SJCRH30 (cell line): ENCODE measurements around the gene EOGT. TPM values are rescaled to one million over a fixed set of nuclear protein-coding genes. Genes with fewer than 3 reads are reported as not detected.

Experiments
- DNase-seq, 2 experiments: peaks; one replicate each; pipeline ENCODE4 v3.0.0-alpha.2; 2015 to 2020
- H3K27ac ChIP-seq: fragments of 250-450 bp; sonication (Bioruptor Pico); 2 replicates; pipeline ENCODE4 v1.5.1; 2020; ENCODE audit warnings: mild to moderate bottlenecking, moderate library complexity
- H3K27me3 ChIP-seq: fragments of 250-450 bp; sonication (Bioruptor Pico); 2 replicates; pipeline ENCODE4 v1.5.1; 2020; ENCODE audit warnings: mild to moderate bottlenecking, moderate library complexity
- H3K36me3 ChIP-seq: fragments of 250-450 bp; sonication (Bioruptor Pico); 2 replicates; pipeline ENCODE4 v1.5.1; 2020; ENCODE audit warnings: mild to moderate bottlenecking, moderate library complexity
- H3K4me1 ChIP-seq: fragments of 250-450 bp; sonication (Bioruptor Pico); 2 replicates; pipeline ENCODE4 v1.5.1; 2020; ENCODE audit warnings: mild to moderate bottlenecking, moderate library complexity
- H3K4me3 ChIP-seq: fragments of 250-450 bp; sonication (Bioruptor Pico); 2 replicates; pipeline ENCODE4 v1.5.1; 2020; ENCODE audit warnings: mild to moderate bottlenecking, moderate library complexity
- H3K9me3 ChIP-seq: fragments of 250-450 bp; sonication (Bioruptor Pico); replicated peaks from 2 replicates; pipeline ENCODE4 v1.5.1; 2020; ENCODE audit warnings: mild to moderate bottlenecking, moderate library complexity
- total RNA-seq: library from RNA; depleted of rRNA; stranded (reverse); fragments of >200 nt; shearing (Covaris generic); gene quantifications from 2 replicates; pipeline ENCODE4 v1.2.3, GENCODE V29; 2014

Gene EOGT
- total RNA-seq, 1 experiment from 2014 or later = 11.7 TPM

GRCh38 chr3:68996356-68996995, 17.0 kb downstream of the EOGT start:
- Histone ChIP-seq H3K4me3 (no peak overlapping the region), H3K27ac (no peak overlapping the region), H3K36me3 (no peaks in the 10 kb centered on the region), H3K27me3 (no peaks in the 10 kb centered on the region), H3K4me1 (no peaks in the 10 kb centered on the region), H3K9me3 (no peaks in the 10 kb centered on the region)
- no peak for DNase-seq

- Histone ChIP-seq H3K9me3 (no peaks in the 10 kb centered on the region), H3K27ac (no peak overlapping the region), H3K4me1 (no peaks in the 10 kb centered on the region), H3K4me3 (no peak overlapping the region), H3K27me3 (no peaks in the 10 kb centered on the region), H3K36me3 (no peaks in the 10 kb centered on the region)
- no peak for DNase-seq
These were observed 24.7 kb downstream of the EOGT start for GRCh38 chr3:68988740-68989139.

GRCh38 chr3:68987322-68987721, 26.2 kb downstream of the EOGT start:
- no peak for DNase-seq
- H3K4me1 ChIP-seq = no peaks in the 10 kb centered on the region
- H3K27ac ChIP-seq = no peak overlapping the region
- H3K9me3 ChIP-seq = no peaks in the 10 kb centered on the region
- H3K4me3 ChIP-seq = no peak overlapping the region
- H3K36me3 ChIP-seq = no peaks in the 10 kb centered on the region
- H3K27me3 ChIP-seq = no peaks in the 10 kb centered on the region

GRCh38 chr3:68986496-68987208, 26.8 kb downstream of the EOGT start:
- no peak for DNase-seq
- Histone ChIP-seq H3K4me1 (no peaks in the 10 kb centered on the region), H3K4me3 (no peak overlapping the region), H3K27me3 (no peaks in the 10 kb centered on the region), H3K36me3 (no peaks in the 10 kb centered on the region), H3K27ac (no peak overlapping the region), H3K9me3 (no peaks in the 10 kb centered on the region)

- no peaks in the 10 kb centered on the region for H3K36me3 ChIP-seq
- no peaks in the 10 kb centered on the region for H3K27me3 ChIP-seq
- no peak for DNase-seq
- H3K4me1 ChIP-seq = no peaks in the 10 kb centered on the region
- H3K9me3 ChIP-seq = no peaks in the 10 kb centered on the region
- no peak overlapping the region for H3K27ac ChIP-seq
- no peak overlapping the region for H3K4me3 ChIP-seq
These were observed 28.2 kb downstream of the EOGT start for GRCh38 chr3:68985146-68985790.

- Histone ChIP-seq H3K4me1 (no peaks in the 10 kb centered on the region), H3K9me3 (no peaks in the 10 kb centered on the region), H3K4me3 (no peak overlapping the region), H3K27ac (no peak overlapping the region), H3K36me3 (no peaks in the 10 kb centered on the region), H3K27me3 (no peaks in the 10 kb centered on the region)
- no peak for DNase-seq
These were observed 29.4 kb downstream of the EOGT start for GRCh38 chr3:68984011-68984530.

- Histone ChIP-seq H3K4me3 (no peak overlapping the region), H3K36me3 (no peaks in the 10 kb centered on the region), H3K4me1 (no peaks in the 10 kb centered on the region), H3K27me3 (no peaks in the 10 kb centered on the region), H3K9me3 (no peaks in the 10 kb centered on the region), H3K27ac (no peak overlapping the region)
- DNase-seq = no peak
These were observed 35.9 kb downstream of the EOGT start for GRCh38 chr3:68977486-68978167.

GRCh38 chr3:68974711-68975110, 38.8 kb downstream of the EOGT start:
- no peaks in the 10 kb centered on the region for H3K36me3 ChIP-seq
- no peak for DNase-seq
- no peaks in the 10 kb centered on the region for H3K9me3 ChIP-seq

GRCh38 chr3:68973639-68974038, 39.8 kb downstream of the EOGT start:
- Histone ChIP-seq H3K27me3 (no peaks in the 10 kb centered on the region), H3K4me1 (no peaks in the 10 kb centered on the region), H3K36me3 (no peaks in the 10 kb centered on the region), H3K4me3 (no peak overlapping the region), H3K27ac (no peak overlapping the region), H3K9me3 (no peaks in the 10 kb centered on the region)
- no peak for DNase-seq

More at GRCh38 chr3:68974711-68975110, 38.8 kb downstream of the EOGT start:
- Histone ChIP-seq H3K27me3 (no peaks in the 10 kb centered on the region), H3K4me3 (no peak overlapping the region), H3K27ac (no peak overlapping the region), H3K4me1 (no peaks in the 10 kb centered on the region)

- Histone ChIP-seq H3K27ac (no peak overlapping the region), H3K27me3 (no peaks in the 10 kb centered on the region), H3K4me1 (no peaks in the 10 kb centered on the region), H3K4me3 (no peak overlapping the region), H3K36me3 (no peaks in the 10 kb centered on the region), H3K9me3 (no peaks in the 10 kb centered on the region)
- peak; percentile 47 to 76 for DNase-seq
These were observed 41.0 kb downstream of the EOGT start for GRCh38 chr3:68972358-68972979.

GRCh38 chr3:68964694-68965093, 48.8 kb downstream of the EOGT start:
- DNase-seq = no peak
- H3K4me1 ChIP-seq = no peaks in the 10 kb centered on the region
- H3K27me3 ChIP-seq = no peaks in the 10 kb centered on the region
- H3K9me3 ChIP-seq = no peaks in the 10 kb centered on the region
- no peak overlapping the region for H3K27ac ChIP-seq
- H3K4me3 ChIP-seq = no peak overlapping the region
- H3K36me3 ChIP-seq = no peaks in the 10 kb centered on the region

- no peaks in the 10 kb centered on the region for H3K27me3 ChIP-seq
- no peaks in the 10 kb centered on the region for H3K9me3 ChIP-seq
- no peaks in the 10 kb centered on the region for H3K4me1 ChIP-seq
- H3K27ac ChIP-seq = no peak overlapping the region
- no peak overlapping the region for H3K4me3 ChIP-seq
- no peaks in the 10 kb centered on the region for H3K36me3 ChIP-seq
- DNase-seq = peak in 1 of 2 experiments; percentile 3
These were observed 49.6 kb downstream of the EOGT start for GRCh38 chr3:68963891-68964290.

- no peak overlapping the region for H3K27ac ChIP-seq
- H3K9me3 ChIP-seq = no peaks in the 10 kb centered on the region
- no peaks in the 10 kb centered on the region for H3K27me3 ChIP-seq
- DNase-seq = no peak
- no peaks in the 10 kb centered on the region for H3K36me3 ChIP-seq
- H3K4me3 ChIP-seq = no peak overlapping the region
- H3K4me1 ChIP-seq = no peaks in the 10 kb centered on the region
These were observed 50.1 kb downstream of the EOGT start for GRCh38 chr3:68963376-68963775.

GRCh38 chr3:68958932-68959331, 54.6 kb downstream of the EOGT start:
- DNase-seq = no peak
- Histone ChIP-seq H3K4me1 (no peaks in the 10 kb centered on the region), H3K4me3 (no peak overlapping the region), H3K27ac (no peak overlapping the region), H3K9me3 (no peaks in the 10 kb centered on the region), H3K27me3 (no peaks in the 10 kb centered on the region), H3K36me3 (no peaks in the 10 kb centered on the region)
